ENCODE data around the gene ANKRD33B.

ANKRD33B gene

DNA sequence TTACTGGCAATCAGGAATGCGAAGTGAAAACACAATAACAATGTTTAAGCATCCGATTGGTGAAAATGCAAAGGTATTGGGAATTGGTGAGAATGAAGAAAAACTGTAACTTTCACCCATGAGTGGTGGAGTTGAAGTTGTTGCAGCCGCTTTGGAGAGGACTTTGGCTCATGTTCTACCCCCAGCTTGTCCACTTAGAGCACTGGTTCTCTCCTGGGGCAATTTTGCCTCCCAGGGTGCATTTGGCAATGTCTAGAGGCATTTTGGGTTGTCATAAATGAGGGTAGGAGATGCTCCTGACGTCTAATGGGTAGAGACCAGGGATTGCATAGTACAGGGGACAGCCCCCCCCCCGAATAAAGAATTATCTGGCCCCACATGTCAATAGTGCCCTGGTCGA lies 46.2 kb downstream of the ANKRD33B start:
- no peak for DNase-seq (ENCODE audit: low read depth)
- H3K4me3 ChIP-seq (ENCODE audit: control insufficient read depth, low read depth, low read length), result no peak overlapping the region
- TF ChIP-seq CTCF (conservative IDR thresholded peaks at IDR 0.05; ENCODE audit: control insufficient read depth, insufficient read depth, low read depth, low read length), result no peak

DNA sequence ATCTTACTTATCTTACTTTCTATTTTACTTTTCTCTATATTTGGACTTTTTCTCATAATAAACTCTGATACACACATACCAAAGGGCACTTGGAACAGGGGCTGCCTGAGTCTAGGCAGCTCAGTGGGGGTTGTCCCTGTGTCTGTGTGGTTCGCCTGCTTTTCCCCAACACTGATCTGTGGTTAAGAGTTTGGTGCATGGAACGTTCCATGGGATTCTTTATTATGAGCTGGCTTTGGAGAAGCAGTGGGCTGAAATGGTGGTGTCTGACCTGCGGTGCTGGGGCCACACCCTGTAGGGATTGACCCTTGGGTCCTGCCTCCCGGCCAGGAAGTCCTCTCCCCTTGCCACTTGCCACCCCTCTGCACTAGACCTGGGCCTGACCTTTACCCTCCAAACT lies 47.4 kb downstream of the ANKRD33B start:
- no peak for DNase-seq (ENCODE audit: low read depth)
- TF ChIP-seq CTCF (conservative IDR thresholded peaks at IDR 0.05; ENCODE audit: control insufficient read depth, insufficient read depth, low read depth, low read length), result no peak
- no peak overlapping the region for H3K4me3 ChIP-seq (ENCODE audit: control insufficient read depth, low read depth, low read length)

DNA sequence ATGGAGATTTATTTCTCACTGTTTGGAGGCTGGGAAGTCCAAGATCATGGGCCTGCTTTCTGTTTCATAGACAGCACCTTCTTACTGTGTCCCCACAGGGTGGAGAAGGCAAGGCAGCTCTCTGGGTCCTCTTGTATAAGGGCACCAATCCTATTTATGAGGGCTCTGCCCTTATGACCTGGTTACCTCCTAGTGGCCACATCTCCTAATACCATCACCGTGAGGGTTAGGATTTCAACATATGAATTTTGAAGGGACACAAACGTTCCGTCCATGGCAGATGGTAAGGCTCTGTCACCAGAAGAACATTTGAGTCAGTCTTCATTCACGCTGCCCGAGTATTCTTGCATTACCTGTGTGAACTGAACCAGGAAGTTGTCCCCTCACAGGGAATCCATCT lies 48.4 kb downstream of the ANKRD33B start:
- no peak for DNase-seq (ENCODE audit: low read depth)
- no peak overlapping the region for H3K4me3 ChIP-seq (ENCODE audit: control insufficient read depth, low read depth, low read length)
- no peak for TF ChIP-seq CTCF (conservative IDR thresholded peaks at IDR 0.05; ENCODE audit: control insufficient read depth, insufficient read depth, low read depth, low read length)

DNA sequence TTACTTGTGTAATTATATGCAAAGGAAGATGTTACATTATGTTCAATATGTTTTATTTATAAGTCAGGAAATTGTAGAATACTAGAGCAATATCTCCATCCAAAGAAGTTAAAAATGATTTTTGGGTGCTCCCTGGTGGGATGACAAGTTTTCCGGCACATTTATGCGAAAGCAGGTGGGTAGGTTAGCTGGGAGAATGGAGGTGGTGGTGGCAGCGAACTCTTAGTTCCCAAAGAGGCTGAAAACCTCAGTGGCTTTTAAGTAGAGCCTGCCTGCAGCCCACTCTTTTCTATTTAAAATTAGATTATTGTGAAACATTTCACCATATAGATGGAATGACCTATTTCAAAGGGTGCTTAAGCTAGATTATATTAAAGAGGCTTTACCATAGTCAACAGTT lies 51.8 kb downstream of the ANKRD33B start:
- no peak for DNase-seq (ENCODE audit: low read depth)
- H3K4me3 ChIP-seq (ENCODE audit: control insufficient read depth, low read depth, low read length), result no peak overlapping the region
- no peak for TF ChIP-seq CTCF (conservative IDR thresholded peaks at IDR 0.05; ENCODE audit: control insufficient read depth, insufficient read depth, low read depth, low read length)

DNA sequence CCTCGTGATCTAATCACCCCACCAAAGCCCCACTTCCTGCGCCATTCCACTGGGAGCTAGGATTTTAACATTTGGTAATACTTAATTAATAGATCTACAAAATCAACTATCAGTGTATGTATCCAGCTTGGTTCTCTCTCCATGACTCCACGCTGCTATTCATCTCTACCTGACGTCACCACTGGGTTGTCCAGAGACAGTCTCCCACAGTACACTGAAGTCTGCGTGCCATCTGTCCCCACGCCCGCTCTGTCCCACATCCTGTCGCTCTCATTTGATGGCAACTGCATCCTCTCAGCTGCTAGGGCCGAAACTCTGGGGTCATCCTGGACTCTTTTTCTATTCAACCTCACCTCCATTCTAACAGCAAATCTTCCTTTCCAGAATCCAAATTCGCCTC lies 53.2 kb downstream of the ANKRD33B start:
- H3K4me3 ChIP-seq (ENCODE audit: control insufficient read depth, low read depth, low read length), result no peak overlapping the region
- no peak for DNase-seq (ENCODE audit: low read depth)
- TF ChIP-seq CTCF (conservative IDR thresholded peaks at IDR 0.05; ENCODE audit: control insufficient read depth, insufficient read depth, low read depth, low read length), result no peak

DNA sequence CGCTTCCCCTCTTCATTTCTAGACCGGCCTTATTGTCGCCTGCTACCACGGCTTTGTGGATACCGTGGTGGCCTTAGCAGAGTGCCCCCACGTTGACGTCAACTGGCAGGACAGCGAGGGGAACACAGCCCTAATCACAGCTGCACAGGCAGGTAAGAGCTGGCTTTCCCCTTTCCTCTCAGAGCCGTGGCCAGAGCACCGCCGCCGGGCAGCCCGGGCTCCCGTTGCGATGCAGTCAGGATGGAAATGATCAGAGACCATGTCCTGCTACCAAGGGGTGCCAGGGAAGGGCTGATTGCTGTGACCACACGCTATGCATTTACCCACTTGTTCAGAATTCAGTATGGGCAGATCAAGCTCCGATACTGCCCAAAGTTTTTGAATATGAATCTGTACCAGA lies 54.4 kb downstream of the ANKRD33B start:
- DNase-seq (ENCODE audit: low read depth), result no peak
- no peak overlapping the region for H3K4me3 ChIP-seq (ENCODE audit: control insufficient read depth, low read depth, low read length)
- no peak for TF ChIP-seq CTCF (conservative IDR thresholded peaks at IDR 0.05; ENCODE audit: control insufficient read depth, insufficient read depth, low read depth, low read length)

DNA sequence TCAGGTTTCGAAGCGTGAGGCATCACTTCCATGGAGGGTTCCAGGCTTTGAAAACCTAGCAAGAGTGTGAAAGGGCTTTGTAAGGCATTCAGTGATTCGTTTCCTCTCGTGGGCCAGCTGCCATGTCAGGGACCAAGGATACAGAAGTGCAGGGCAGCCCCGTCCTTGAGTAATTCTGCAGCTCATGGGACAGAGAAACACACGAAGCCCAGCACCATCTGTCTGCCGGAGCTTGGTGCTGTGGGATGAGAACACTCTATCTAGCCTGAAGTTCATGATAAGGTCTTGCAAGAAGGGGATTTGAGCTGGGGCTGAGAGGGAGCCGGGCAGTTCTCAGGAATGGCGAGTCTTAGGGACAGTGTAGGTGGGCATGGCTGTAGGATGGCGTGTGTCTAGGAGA lies 55.8 kb downstream of the ANKRD33B start:
- no peak overlapping the region for H3K4me3 ChIP-seq (ENCODE audit: control insufficient read depth, low read depth, low read length)
- TF ChIP-seq CTCF (conservative IDR thresholded peaks at IDR 0.05; ENCODE audit: control insufficient read depth, insufficient read depth, low read depth, low read length), result no peak
- DNase-seq (ENCODE audit: low read depth), result no peak

Data from fibroblast of mammary gland (primary cell).